Stimulated activated naive CD8-positive, alpha-beta T cell treated with anti-CD3 and anti-CD28 coated beads, Interleukin-15, Interleukin-2, amounts not matched to agents 100 ng/mL and 50 ng/mL, for 24 hours (primary cell): ENCODE data around the gene CELF2.

Experiments
- H3K27ac Mint-ChIP-seq: one replicate; pipeline ENCODE4 v1.8.0; 2021; ENCODE audit warnings: mild to moderate bottlenecking, mixed read lengths
- H3K27me3 Mint-ChIP-seq: one replicate; pipeline ENCODE4 v1.8.0; 2021; ENCODE audit warnings: mixed read lengths
- H3K36me3 Mint-ChIP-seq: one replicate; pipeline ENCODE4 v1.8.0; 2021; ENCODE audit warnings: low read depth, mixed read lengths
- H3K4me1 Mint-ChIP-seq: one replicate; pipeline ENCODE4 v1.8.0; 2021; ENCODE audit warnings: low read depth, mixed read lengths
- H3K4me3 Mint-ChIP-seq: one replicate; pipeline ENCODE4 v1.8.0; 2021; ENCODE audit warnings: mild to moderate bottlenecking, mixed read lengths
- H3K9me3 Mint-ChIP-seq: one replicate; pipeline ENCODE4 v1.8.0; 2021; ENCODE audit warnings: mixed read lengths

Gene CELF2

DNA sequence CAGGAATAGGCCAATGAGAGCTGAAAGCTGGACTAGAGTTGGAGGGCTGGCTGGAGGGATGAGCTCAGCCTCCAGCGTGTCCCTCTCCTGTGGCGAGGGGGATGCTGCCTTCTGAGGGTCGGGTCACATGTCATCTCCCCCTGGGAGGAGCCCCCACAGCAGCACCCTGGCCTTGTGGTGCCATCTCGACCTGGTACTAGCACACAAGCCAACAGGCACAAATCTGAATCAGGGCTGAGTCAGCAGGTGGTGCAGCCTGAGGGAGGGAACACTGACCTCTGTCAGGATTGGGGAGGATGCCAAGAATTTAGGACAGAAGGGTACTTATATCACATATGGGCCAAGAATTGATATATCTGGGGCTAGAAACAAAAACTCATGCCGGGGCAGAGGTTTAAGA lies 280.4 kb downstream of the CELF2 start:
- Mint-ChIP-seq H3K9me3 (peaks cover under 1% of the 10 kb centered on the region), H3K27me3 (no peaks in the 10 kb centered on the region), H3K27ac (peak overlapping the region; percentile 62), H3K4me3 (no peak overlapping the region), H3K36me3 (peaks cover 89% of the 10 kb centered on the region), H3K4me1 (peaks cover 25% of the 10 kb centered on the region)

DNA sequence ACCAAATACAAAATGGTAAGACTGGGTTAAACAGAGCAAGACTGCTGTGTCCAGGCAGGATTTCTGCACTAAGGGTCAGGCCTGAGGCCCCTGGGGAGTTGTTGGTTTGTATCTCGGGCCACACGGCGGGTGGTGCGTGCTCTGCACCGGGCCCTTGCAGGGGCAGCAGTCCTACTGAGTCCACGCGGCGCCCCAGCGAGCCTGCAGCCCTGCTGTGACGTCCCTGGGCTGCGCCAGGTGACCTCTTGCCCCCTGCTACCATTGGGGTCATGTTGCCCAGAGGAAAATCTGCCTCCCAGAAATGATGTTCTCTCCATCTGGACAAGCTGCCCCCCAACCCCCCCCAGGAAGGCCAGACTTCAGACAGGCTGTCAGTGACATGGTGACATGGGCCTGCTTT lies 281.5 kb downstream of the CELF2 start:
- no peak overlapping the region for H3K27ac Mint-ChIP-seq
- peaks cover 20% of the 10 kb centered on the region for H3K4me1 Mint-ChIP-seq
- H3K36me3 Mint-ChIP-seq: peaks cover 91% of the 10 kb centered on the region
- no peak overlapping the region for H3K4me3 Mint-ChIP-seq
- peaks cover 10% of the 10 kb centered on the region for H3K9me3 Mint-ChIP-seq
- no peaks in the 10 kb centered on the region for H3K27me3 Mint-ChIP-seq

DNA sequence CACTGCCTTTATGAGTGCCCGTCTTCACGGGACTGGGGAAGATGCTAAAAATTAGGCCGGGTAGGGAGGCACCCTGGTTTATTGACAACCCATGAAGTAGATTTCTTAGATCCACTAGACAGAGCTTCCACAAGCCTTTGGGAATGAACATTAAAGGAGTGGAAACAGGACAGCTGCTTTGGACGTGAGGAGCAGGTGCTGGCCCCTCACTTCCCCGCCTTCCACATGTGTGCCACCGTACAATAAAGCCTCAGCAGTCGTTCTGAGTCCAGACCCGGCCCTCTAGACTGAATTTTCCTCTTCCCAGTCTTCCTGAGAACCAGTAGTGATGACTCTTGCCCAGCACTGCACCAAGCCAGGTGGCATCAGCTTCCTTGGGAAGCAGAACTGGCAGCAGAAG lies 282.4 kb downstream of the CELF2 start:
- Mint-ChIP-seq H3K4me1 (peaks cover 18% of the 10 kb centered on the region), H3K27ac (no peak overlapping the region), H3K4me3 (no peak overlapping the region), H3K27me3 (no peaks in the 10 kb centered on the region), H3K36me3 (peaks cover 93% of the 10 kb centered on the region), H3K9me3 (peaks cover 13% of the 10 kb centered on the region)

DNA sequence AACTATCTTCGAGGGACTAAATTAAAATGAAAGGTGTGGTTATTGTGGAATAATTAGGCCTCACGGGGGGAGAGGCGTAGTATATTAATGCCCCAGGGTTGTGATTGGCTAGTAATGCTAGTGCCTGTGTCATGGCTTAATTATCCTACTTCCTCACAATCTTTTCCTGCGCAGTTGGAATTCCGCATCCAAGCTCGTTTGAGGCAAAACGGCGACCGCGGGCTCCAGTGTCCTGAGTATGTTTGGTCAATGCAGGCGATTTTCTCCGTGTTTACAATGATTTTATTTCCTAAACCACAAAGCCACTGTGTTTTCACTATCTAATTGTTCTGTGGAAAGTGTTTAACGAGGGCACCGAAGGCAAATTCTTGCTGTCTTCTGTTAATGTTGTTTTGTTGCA lies 282.9 kb downstream of the CELF2 start:
- Mint-ChIP-seq H3K27ac (no peak overlapping the region), H3K9me3 (peaks cover 13% of the 10 kb centered on the region), H3K4me3 (no peak overlapping the region), H3K4me1 (peaks cover 13% of the 10 kb centered on the region), H3K27me3 (no peaks in the 10 kb centered on the region), H3K36me3 (peaks cover 93% of the 10 kb centered on the region)

DNA sequence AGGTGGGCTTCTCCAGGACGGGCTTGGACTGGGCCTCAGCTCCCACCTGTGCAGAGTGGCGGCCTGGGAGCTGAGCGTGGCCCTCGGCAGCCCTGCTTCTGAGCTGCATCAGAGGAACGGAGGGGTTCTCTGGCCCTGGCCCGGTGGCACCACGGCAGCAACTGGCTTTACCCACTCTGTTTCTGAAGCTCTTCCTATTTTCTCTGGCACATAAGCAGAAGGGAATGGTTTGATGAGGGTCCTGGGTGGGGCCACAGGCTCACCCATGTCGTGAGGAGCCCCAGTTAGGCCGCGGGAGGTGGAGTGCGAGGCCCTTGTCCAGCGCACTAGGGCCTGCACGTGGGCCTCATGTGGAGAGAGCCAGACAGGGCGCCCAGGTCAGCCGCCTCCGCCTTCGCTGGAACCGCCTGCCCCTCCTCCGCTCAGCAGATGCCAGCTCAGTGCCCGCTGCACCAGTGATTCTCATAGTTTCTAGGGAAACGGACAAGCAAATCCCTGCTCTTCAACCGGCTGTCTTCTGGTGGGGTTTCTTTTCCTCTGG lies 284.0 kb downstream of the CELF2 start:
- H3K36me3 Mint-ChIP-seq: peaks cover 93% of the 10 kb centered on the region
- H3K4me3 Mint-ChIP-seq: no peak overlapping the region
- peaks cover 9% of the 10 kb centered on the region for H3K4me1 Mint-ChIP-seq
- H3K27ac Mint-ChIP-seq: no peak overlapping the region
- no peaks in the 10 kb centered on the region for H3K27me3 Mint-ChIP-seq
- H3K9me3 Mint-ChIP-seq: peaks cover 13% of the 10 kb centered on the region

DNA sequence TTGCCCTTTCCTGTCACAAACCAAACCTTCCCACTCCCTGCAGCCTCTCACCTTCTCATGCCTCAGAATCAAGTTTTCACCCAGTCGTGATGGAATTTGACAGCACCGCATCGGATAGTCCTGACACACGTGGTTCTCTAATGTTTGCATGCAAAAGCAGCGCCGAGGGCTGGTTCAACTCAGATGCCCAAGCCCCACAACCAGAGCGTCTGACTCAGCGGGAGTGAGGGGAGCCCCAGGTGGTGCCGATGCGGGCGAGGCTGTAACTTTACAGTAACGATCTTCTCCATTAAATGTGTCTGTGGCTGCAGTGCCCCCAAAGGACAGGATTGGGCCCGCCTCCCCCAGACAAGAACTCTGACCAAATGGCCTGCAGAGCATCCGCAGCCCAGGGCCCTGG lies 284.5 kb downstream of the CELF2 start:
- H3K36me3 Mint-ChIP-seq: peaks cover 93% of the 10 kb centered on the region
- H3K27me3 Mint-ChIP-seq: no peaks in the 10 kb centered on the region
- H3K27ac Mint-ChIP-seq: peak overlapping the region; percentile 9
- peaks cover 13% of the 10 kb centered on the region for H3K9me3 Mint-ChIP-seq
- H3K4me1 Mint-ChIP-seq: peaks cover 7% of the 10 kb centered on the region
- H3K4me3 Mint-ChIP-seq: no peak overlapping the region

DNA sequence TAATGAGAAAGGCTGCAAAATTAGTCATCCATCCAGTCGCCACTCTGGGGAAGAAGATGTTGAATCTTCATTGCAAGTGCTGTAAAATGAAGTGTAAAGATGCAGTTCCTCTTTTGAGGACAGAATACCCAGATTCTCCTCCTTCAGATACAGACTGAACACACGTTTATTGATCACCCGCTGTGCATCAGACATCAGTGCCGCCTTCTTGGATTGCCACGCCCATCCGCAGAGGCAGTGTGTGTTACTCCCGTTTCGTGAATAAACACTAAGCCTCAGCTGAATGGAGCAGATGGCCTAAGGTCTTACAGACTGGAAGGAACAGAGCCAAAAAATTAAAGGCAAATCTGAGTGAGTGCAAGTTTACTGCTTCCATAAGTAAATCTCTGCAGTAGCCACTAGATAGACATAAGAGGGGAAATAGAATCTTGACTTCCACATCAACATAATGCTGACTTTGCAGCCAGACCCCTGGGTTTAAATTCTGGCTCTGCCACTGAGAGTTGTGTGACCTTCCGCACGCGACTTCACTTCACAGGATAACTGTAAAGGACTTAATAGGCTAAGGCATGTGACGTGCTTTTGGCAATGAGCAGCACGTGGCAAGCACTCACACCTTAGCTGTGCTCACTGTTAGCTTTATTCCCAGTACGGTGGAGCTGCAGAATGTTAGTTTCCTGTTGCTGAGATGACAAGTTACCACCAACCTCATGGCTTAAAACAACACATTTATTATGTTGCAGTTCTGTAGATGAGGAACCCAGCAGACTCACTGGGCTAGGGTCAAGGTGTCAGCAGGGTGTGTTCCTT lies 285.9 kb downstream of the CELF2 start:
- peaks cover 14% of the 10 kb centered on the region for H3K4me1 Mint-ChIP-seq
- no peaks in the 10 kb centered on the region for H3K27me3 Mint-ChIP-seq
- no peak overlapping the region for H3K27ac Mint-ChIP-seq
- peaks cover 23% of the 10 kb centered on the region for H3K9me3 Mint-ChIP-seq
- no peak overlapping the region for H3K4me3 Mint-ChIP-seq
- peaks cover 93% of the 10 kb centered on the region for H3K36me3 Mint-ChIP-seq

DNA sequence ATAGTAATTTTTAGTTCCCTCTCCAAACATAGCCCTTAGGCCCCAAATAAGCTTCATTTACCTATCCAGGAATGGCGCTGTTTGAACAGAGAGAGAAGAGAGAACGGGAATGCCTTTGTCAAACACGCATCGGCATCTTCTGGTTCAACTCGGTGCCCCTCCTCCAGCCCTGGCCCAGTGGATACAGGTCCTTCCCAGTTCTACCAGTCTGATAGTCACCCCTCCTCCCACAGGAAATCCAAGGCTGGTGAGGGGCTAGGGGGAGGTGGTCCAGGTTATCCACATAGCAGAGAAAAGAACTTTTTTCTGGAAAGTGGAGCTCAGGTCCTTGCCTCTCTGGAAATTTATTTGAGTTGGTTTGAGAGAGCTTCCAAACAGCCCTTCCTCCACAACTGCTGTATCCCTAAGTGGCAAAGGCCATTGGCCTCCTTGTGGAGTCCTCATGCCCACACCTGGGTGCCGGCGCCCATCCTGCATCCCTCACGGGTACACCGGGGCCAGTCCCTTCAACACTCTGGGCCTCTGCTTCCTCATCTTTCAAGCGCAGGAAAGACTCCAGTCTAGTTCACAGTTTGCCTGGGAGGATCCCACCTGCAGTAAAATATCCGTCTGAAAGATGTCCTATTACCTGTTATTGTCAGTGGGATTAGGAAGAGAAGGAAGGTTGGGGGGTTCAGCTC lies 287.4 kb downstream of the CELF2 start:
- peaks cover 95% of the 10 kb centered on the region for H3K36me3 Mint-ChIP-seq
- H3K9me3 Mint-ChIP-seq: peaks cover 23% of the 10 kb centered on the region
- no peak overlapping the region for H3K4me3 Mint-ChIP-seq
- H3K27me3 Mint-ChIP-seq: no peaks in the 10 kb centered on the region
- peaks cover 28% of the 10 kb centered on the region for H3K4me1 Mint-ChIP-seq
- peak overlapping the region; percentile 21 for H3K27ac Mint-ChIP-seq

DNA sequence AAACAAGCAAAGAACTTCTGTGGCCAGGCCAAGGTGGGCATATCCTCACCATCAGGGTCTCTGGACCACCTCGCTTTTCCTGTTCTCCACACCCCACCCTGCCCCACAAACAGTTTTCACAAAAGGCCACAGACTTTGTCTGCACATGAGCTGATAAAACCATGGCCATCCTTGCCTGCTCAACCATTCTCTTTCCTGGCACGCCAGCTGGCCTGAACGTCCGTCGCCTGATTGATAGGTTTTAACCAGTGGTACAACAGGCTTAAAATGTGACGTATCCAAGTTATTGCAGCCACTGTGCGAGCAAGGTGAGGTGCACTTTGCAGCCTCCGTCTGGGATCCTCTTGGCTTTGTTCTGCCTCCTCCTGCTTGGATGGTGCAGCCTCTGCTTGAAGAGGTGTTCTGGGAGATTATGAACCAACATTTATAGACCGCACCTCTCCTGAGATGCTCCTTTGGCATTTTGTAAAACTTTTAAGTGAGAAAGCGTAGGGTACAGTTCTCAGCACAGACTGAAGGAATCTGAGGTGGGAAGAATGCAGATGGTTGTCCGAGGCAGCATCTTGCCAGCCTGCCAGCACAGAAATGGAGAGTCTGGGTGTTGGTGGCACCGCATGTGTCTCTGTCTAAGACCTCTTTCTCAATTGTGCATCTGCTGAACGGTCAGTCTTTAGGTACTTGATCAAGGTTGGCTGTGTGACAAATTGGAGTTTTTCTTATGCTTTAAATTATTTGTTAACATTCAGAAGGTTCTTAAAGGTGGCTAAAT lies 288.3 kb downstream of the CELF2 start:
- Mint-ChIP-seq H3K4me1 (peaks cover 35% of the 10 kb centered on the region), H3K27me3 (no peaks in the 10 kb centered on the region), H3K27ac (peak overlapping the region; percentile 13)

DNA sequence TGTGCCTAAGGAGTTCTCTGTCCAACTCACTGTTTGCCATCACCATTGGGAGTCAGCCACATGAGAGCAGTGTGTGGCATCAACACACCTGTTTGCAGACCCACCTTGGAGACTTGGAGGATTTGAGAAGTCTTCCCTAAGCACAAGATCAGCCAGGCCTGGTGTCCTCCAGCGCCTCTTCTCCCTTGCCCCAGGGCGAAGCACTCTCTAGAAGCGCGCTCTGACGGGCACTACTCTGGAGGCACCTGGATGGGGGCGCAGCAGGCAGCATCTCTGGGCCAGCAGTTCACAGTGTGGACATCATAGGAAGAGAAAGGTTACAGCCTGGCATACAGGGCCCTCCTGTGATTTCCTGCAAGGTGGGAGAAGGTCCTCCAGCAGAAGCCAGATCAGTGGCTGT lies 289.3 kb downstream of the CELF2 start:
- no peaks in the 10 kb centered on the region for H3K27me3 Mint-ChIP-seq
- no peak overlapping the region for H3K4me3 Mint-ChIP-seq
- H3K4me1 Mint-ChIP-seq: peaks cover 44% of the 10 kb centered on the region
- peaks cover 23% of the 10 kb centered on the region for H3K9me3 Mint-ChIP-seq
- peaks cover 100% of the 10 kb centered on the region for H3K36me3 Mint-ChIP-seq
- H3K27ac Mint-ChIP-seq: no peak overlapping the region

More for the DNA sequence above, 288.3 kb downstream of the CELF2 start:
- Mint-ChIP-seq H3K4me3 (no peak overlapping the region), H3K36me3 (peaks cover 96% of the 10 kb centered on the region), H3K9me3 (peaks cover 23% of the 10 kb centered on the region)

DNA sequence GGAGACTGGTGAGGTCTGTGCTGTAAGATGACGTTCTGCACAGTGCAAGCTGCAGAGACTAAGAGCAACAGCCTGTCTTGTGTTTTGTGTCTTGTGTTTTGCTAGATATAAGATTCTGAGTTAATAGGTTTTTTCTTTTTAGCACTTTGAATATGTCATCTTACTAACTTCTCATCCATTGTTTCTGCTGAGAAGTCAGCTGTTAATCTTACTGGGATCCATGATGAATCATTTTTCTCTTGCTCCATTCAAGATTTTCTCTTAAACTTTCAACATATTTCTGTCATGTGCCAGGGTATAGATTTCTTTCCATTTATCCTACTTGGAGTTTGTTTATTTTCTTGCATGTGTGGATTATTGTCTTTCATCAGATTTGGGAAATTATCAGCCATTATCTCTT lies 290.3 kb downstream of the CELF2 start:
- H3K4me3 Mint-ChIP-seq: no peak overlapping the region

DNA sequence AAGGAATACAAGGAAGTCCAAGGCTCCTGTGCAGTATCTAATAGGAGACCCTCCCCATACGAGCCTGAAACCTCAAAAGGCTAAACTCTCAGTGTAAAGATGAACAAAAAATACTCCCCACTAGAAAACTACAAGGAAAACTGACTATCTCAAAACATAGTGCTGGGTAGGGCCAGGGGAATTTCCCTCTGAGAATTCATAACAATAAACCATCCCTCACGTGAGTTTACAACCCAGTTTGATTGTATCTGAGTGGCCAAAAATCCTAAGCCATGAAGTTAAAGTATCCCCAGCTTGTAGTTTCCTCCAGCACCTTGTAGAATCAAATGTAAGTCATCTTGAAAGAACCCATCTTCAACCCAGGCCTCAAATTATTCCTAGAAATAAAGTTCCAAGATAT lies 293.4 kb downstream of the CELF2 start:
- Mint-ChIP-seq H3K9me3 (peaks cover 10% of the 10 kb centered on the region), H3K27ac (no peak overlapping the region), H3K27me3 (no peaks in the 10 kb centered on the region), H3K4me3 (no peak overlapping the region), H3K4me1 (peaks cover 55% of the 10 kb centered on the region), H3K36me3 (peaks cover 96% of the 10 kb centered on the region)

More for the DNA sequence above, 290.3 kb downstream of the CELF2 start:
- Mint-ChIP-seq H3K27me3 (no peaks in the 10 kb centered on the region), H3K9me3 (peaks cover 23% of the 10 kb centered on the region), H3K4me1 (peaks cover 48% of the 10 kb centered on the region), H3K27ac (no peak overlapping the region), H3K36me3 (peaks cover 100% of the 10 kb centered on the region)

DNA sequence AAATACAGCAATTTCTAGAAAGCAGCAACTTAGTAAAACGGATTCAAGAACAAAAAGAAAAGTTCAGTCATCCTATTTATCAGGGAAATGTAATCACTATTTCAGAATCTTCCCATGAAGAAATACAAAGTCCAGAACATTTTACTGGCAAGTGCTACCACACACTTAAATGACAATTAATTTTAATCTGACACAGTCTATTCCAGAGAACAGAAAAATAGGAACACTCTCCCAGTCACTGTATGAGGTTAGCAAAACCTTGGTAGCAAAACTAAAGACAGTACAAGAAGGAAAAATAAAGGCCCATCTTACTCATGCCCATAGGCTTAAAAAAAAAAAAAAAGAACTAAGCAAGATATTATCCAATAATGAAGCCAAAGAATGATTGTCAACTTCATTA lies 295.8 kb downstream of the CELF2 start:
- peak overlapping the region; percentile 32 for H3K27ac Mint-ChIP-seq
- H3K4me1 Mint-ChIP-seq: peaks cover 62% of the 10 kb centered on the region
- peaks cover 96% of the 10 kb centered on the region for H3K36me3 Mint-ChIP-seq
- H3K9me3 Mint-ChIP-seq: no peaks in the 10 kb centered on the region
- H3K4me3 Mint-ChIP-seq: no peak overlapping the region
- no peaks in the 10 kb centered on the region for H3K27me3 Mint-ChIP-seq

DNA sequence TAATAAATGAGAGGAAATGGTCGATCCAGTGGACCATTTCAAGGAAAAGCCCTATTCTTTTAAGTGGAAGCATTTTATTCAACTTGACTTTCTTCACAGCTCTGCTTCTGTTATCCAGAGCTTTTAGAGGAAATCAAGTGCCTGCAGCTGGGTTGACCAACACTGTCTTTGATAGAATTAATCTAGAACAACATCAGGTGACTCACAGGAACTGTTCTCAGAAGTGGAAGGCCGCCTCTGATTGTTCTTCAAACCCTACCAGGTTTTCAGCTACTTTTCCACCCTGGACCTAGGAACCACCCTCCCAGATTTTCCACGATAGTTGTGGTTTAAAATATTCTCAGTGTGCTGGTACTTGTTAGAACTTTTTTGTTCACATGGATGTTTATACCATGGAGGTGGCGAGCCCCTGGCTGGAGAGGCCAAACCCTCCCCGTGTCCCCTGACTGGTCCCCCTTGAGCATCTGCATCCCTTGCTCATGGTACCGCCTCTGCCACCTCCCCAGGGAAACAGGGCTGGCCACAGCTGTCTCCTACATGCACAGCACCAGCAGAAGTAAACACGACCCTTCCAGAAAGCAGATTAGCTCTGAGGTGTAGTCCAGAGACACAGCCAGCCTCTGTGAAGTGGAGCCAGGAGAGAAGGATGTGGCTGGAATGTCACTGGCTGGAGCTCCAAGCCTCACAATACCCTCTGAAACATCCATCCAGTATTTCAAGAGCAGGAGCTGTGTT lies 300.4 kb downstream of the CELF2 start:
- peak overlapping the region; percentile 85 for H3K27ac Mint-ChIP-seq
- H3K9me3 Mint-ChIP-seq: no peaks in the 10 kb centered on the region
- H3K4me1 Mint-ChIP-seq: peaks cover 58% of the 10 kb centered on the region
- H3K36me3 Mint-ChIP-seq: peaks cover 88% of the 10 kb centered on the region
- no peak overlapping the region for H3K4me3 Mint-ChIP-seq
- H3K27me3 Mint-ChIP-seq: no peaks in the 10 kb centered on the region
